H9 (cell line): ENCODE measurements around the gene BICRAL. TPM values are rescaled to one million over a fixed set of nuclear protein-coding genes. Genes with fewer than 3 reads are reported as not detected.
A peak's percentile ranks its signal among the peaks of the same experiment; 100 is the strongest.

ENCODE experiments used
- DNase-seq: peaks from one replicate; pipeline ENCODE4 v3.0.0-alpha.2; 2017
- H2AFZ ChIP-seq: one replicate; pipeline ENCODE4 v1.6.1; 2013; ENCODE audit warnings: mild to moderate bottlenecking, low read length, control low read depth, moderate library complexity
- H2AK5ac ChIP-seq: 2 replicates; pipeline ENCODE4 v1.6.1; 2013; ENCODE audit warnings: low read length, control low read depth, mixed read lengths; ENCODE audit not compliant: insufficient read length
- H2BK120ac ChIP-seq: one replicate; pipeline ENCODE4 v1.6.1; 2013; ENCODE audit warnings: low read depth, mild to moderate bottlenecking, low read length, control low read depth, inconsistent platforms; ENCODE audit not compliant: poor library complexity, severe bottlenecking
- H2BK12ac ChIP-seq: 2 replicates; pipeline ENCODE4 v1.6.1; 2013; ENCODE audit warnings: low read length, control low read depth, mixed read lengths, low read depth; ENCODE audit not compliant: insufficient read length
- H2BK15ac ChIP-seq: 2 replicates; pipeline ENCODE4 v1.6.1; 2013; ENCODE audit warnings: low read depth, low read length, control low read depth
- H2BK20ac ChIP-seq: one replicate; pipeline ENCODE4 v1.6.1; 2013; ENCODE audit warnings: low read depth, mild to moderate bottlenecking, low read length, control low read depth, inconsistent platforms; ENCODE audit not compliant: poor library complexity, severe bottlenecking
- H2BK5ac ChIP-seq: 2 replicates; pipeline ENCODE4 v1.6.1; 2013; ENCODE audit warnings: low read length, control low read depth, mixed read lengths; ENCODE audit not compliant: insufficient read length
- H3K14ac ChIP-seq: 2 replicates; pipeline ENCODE4 v1.6.1; 2013; ENCODE audit warnings: low read length, control low read depth; ENCODE audit not compliant: insufficient read depth
- H3K18ac ChIP-seq: 2 replicates; pipeline ENCODE4 v1.6.1; 2013; ENCODE audit warnings: low read depth, mild to moderate bottlenecking, mixed read lengths, low read length, control low read depth; ENCODE audit not compliant: insufficient read length
- H3K23ac ChIP-seq: 2 replicates; pipeline ENCODE4 v1.6.1; 2013; ENCODE audit warnings: low read length, control low read depth, mixed read lengths, low read depth; ENCODE audit not compliant: insufficient read length
- H3K23me2 ChIP-seq: 2 replicates; pipeline ENCODE4 v1.6.1; 2013; ENCODE audit warnings: low read depth, mild to moderate bottlenecking, mixed read lengths, low read length, control low read depth; ENCODE audit not compliant: insufficient read length, poor library complexity, severe bottlenecking
- H3K27ac ChIP-seq: 2 replicates; pipeline ENCODE4 v1.5.1; 2013; ENCODE audit warnings: low read length, control low read depth, mixed read lengths, low read depth; ENCODE audit not compliant: insufficient read length
- H3K27me3 ChIP-seq: 2 replicates; pipeline ENCODE4 v1.6.1; 2013; ENCODE audit warnings: low read length, control low read depth, inconsistent platforms; ENCODE audit not compliant: insufficient read depth
- H3K4ac ChIP-seq: 2 replicates; pipeline ENCODE4 v1.6.1; 2013; ENCODE audit warnings: low read depth, mild to moderate bottlenecking, control low read depth, inconsistent platforms, low read length, moderate library complexity
- H3K4me1 ChIP-seq: 2 replicates; pipeline ENCODE4 v1.6.1; 2013; ENCODE audit warnings: low read length, control low read depth, inconsistent platforms; ENCODE audit not compliant: insufficient read depth
- H3K4me2 ChIP-seq: 2 replicates; pipeline ENCODE4 v1.6.1; 2013; ENCODE audit warnings: low read length, control low read depth, mixed read lengths; ENCODE audit not compliant: insufficient read length, insufficient read depth
- H3K56ac ChIP-seq: 2 replicates; pipeline ENCODE4 v1.6.1; 2013; ENCODE audit warnings: low read depth, mild to moderate bottlenecking, mixed read lengths, low read length, control low read depth; ENCODE audit not compliant: insufficient read length
- H3K79me1 ChIP-seq: 2 replicates; pipeline ENCODE4 v1.6.1; 2013; ENCODE audit warnings: low read depth, mild to moderate bottlenecking, moderate library complexity, low read length, control low read depth, inconsistent platforms; ENCODE audit not compliant: insufficient read depth, poor library complexity, severe bottlenecking
- H3K79me2 ChIP-seq: 2 replicates; pipeline ENCODE4 v1.6.1; 2013; ENCODE audit warnings: low read length, control low read depth, inconsistent platforms; ENCODE audit not compliant: insufficient read depth
- H3K9ac ChIP-seq: 2 replicates; pipeline ENCODE4 v1.6.1; 2013; ENCODE audit warnings: low read length, control low read depth, mixed read lengths; ENCODE audit not compliant: insufficient read length; ENCODE audit errors: extremely low read depth
- H3K9me3 ChIP-seq: one replicate; pipeline ENCODE4 v1.6.1; 2013; ENCODE audit warnings: low read depth, low read length, inconsistent platforms; ENCODE audit not compliant: control insufficient read depth
- H3T11ph ChIP-seq: one replicate; pipeline ENCODE4 v1.6.1; 2013; ENCODE audit warnings: mild to moderate bottlenecking, low read length, control low read depth, inconsistent platforms
- H4K20me1 ChIP-seq: one replicate; pipeline ENCODE4 v1.6.1; 2013; ENCODE audit not compliant: control insufficient read depth, insufficient read length, insufficient read depth
- H4K5ac ChIP-seq: 2 replicates; pipeline ENCODE4 v1.6.1; 2013; ENCODE audit warnings: low read depth, mild to moderate bottlenecking, mixed read lengths, low read length, control low read depth; ENCODE audit not compliant: insufficient read length
- H4K8ac ChIP-seq: replicated peaks from 2 replicates; pipeline ENCODE4 v1.6.1; 2013; ENCODE audit warnings: low read length, control low read depth, mixed read lengths, low read depth; ENCODE audit not compliant: insufficient read length
- H4K91ac ChIP-seq: 2 replicates; pipeline ENCODE4 v1.6.1; 2013; ENCODE audit warnings: low read depth, mild to moderate bottlenecking, moderate library complexity, mixed read lengths, low read length, control low read depth; ENCODE audit not compliant: insufficient read length
- H3K27ac Mint-ChIP-seq, 3 experiments: 2 replicates in 2 of 3; 3 replicates in 1 of 3; pipeline ENCODE4 v1.8.0; 2020 to 2021; ENCODE audit warnings: mixed read lengths in 3 of 3, mild to moderate bottlenecking in 1 of 3, moderate library complexity in 1 of 3
- H3K27me3 Mint-ChIP-seq: 2 replicates; pipeline ENCODE4 v1.8.0; 2021; ENCODE audit warnings: low read depth, mild to moderate bottlenecking, moderate library complexity, mixed read lengths
- H3K36me3 Mint-ChIP-seq, 3 experiments: 2 replicates in 2 of 3; 3 replicates in 1 of 3; pipeline ENCODE4 v1.8.0; 2020 to 2021; ENCODE audit warnings: low read depth in 3 of 3, mixed read lengths in 3 of 3; ENCODE audit not compliant: insufficient read depth in 1 of 3
- H3K4me1 Mint-ChIP-seq, 2 experiments: 2 replicates each; pipeline ENCODE4 v1.8.0; 2020; ENCODE audit warnings: mixed read lengths in 2 of 2
- H3K4me3 Mint-ChIP-seq, 2 experiments: 2 replicates in 1 of 2; 3 replicates in 1 of 2; pipeline ENCODE4 v1.8.0; 2020 to 2021; ENCODE audit warnings: mild to moderate bottlenecking in 2 of 2, mixed read lengths in 2 of 2, moderate library complexity in 1 of 2
- H3K9me3 Mint-ChIP-seq, 2 experiments: 2 replicates in 1 of 2; 3 replicates in 1 of 2; pipeline ENCODE4 v1.8.0; 2020; ENCODE audit warnings: mild to moderate bottlenecking in 2 of 2, mixed read lengths in 2 of 2, moderate library complexity in 1 of 2
- CTCF ChIP-seq: fragments of 200-600 bp; sonication (generic); conservative IDR thresholded peaks from 3 replicates; pipeline ENCODE4 v1.8.0; 2021; ENCODE audit warnings: antibody characterized with exemption, mild to moderate bottlenecking
- WGBS: extraction: QIAGEN DNeasy Blood & Tissue Kit; methylation state at CpG from one replicate; pipeline ENCODE4 v1.1.7; 2013; ENCODE audit warnings: missing lambda C conversion rate, low lambda C conversion rate, mixed read lengths; ENCODE audit not compliant: insufficient read length; ENCODE audit errors: extremely low coverage; 5-methylcytosine and 5-hydroxymethylcytosine counted together
- total RNA-seq: library from RNA; stranded (reverse); gene quantifications from 2 replicates; pipeline ENCODE4 v1.2.1, GENCODE V29; 2021

The BICRAL gene
- total RNA-seq, 1 experiment from 2014 or later: 9.8 TPM

GRCh38 chr6:42898891-42899361, 117.1 kb downstream of the BICRAL start:
- Histone ChIP-seq H2BK12ac (no peak overlapping the region), H3K56ac (no peak overlapping the region), H3K9me3 (no peaks in the 10 kb centered on the region), H2BK5ac (no peak overlapping the region), H3K4ac (no peak overlapping the region), H3K23ac (no peak overlapping the region), H3K27ac (no peak overlapping the region), H3T11ph (no peak overlapping the region), H3K18ac (no peak overlapping the region), H3K9ac (no peak overlapping the region), H3K27me3 (no peaks in the 10 kb centered on the region), H2AFZ (peak overlapping the region; percentile 62), H4K8ac (no peak overlapping the region), H4K5ac (no peak overlapping the region), H2AK5ac (no peak overlapping the region), H3K23me2 (no peaks in the 10 kb centered on the region), H3K79me2 (no peaks in the 10 kb centered on the region), H4K91ac (no peak overlapping the region), H3K14ac (no peak overlapping the region), H3K79me1 (no peaks in the 10 kb centered on the region), H2BK15ac (no peak overlapping the region), H2BK120ac (no peak overlapping the region), H2BK20ac (no peak overlapping the region), H4K20me1 (no peaks in the 10 kb centered on the region), H3K4me1 (no peaks in the 10 kb centered on the region; the same call in 1 of the 2 replicates), H3K4me2 (no peak overlapping the region)
- Mint-ChIP-seq H3K9me3 (no peaks in the 10 kb centered on the region), H3K27me3 (no peaks in the 10 kb centered on the region), H3K4me1 (peaks cover 22 to 32% of the 10 kb centered on the region in 2 experiments), H3K36me3 (no peaks in the 10 kb centered on the region), H3K27ac (no peak overlapping the region; a peak in 1 of 7 replicates), H3K4me3 (peak overlapping the region in 1 of 2 experiments; percentile 7; a peak in 1 of 5 replicates)
- TF ChIP-seq CTCF: peak; percentile 75
- WGBS: no CpG with 5 or more reads among the region's 10 CpGs
- DNase-seq: peak; percentile 60
